Tibial nerve (tissue), 4 donors: ENCODE results near the gene ULBP3. TPM values are rescaled to one million over a fixed set of nuclear protein-coding genes. Genes with fewer than 3 reads are reported as not detected.
A peak's percentile ranks its signal among the peaks of the same experiment; 100 is the strongest.

Source experiments
- DNase-seq, 2 donors: peaks; one replicate each; pipeline ENCODE4 v3.0.0-alpha.2; 2019; ENCODE audit warnings: low spot score in 2 of 2
- H3K27ac ChIP-seq, 4 donors: fragments of 200-600 bp; sonication (generic) in 3 of 4; one replicate each; pipeline ENCODE4 v1.5.1; 2017 to 2019; ENCODE audit warnings: mild to moderate bottlenecking in 1 of 4
- H3K27me3 ChIP-seq, 2 donors: fragments of 200-600 bp; sonication (generic) in 1 of 2; one replicate each; pipeline versions ENCODE4 v1.5.1 to v1.6.0; 2017 to 2019
- H3K36me3 ChIP-seq, 3 donors: fragments of 200-600 bp; sonication (generic); one replicate each; pipeline ENCODE4 v1.5.1; 2018 to 2019
- H3K4me1 ChIP-seq, 4 donors: fragments of 200-600 bp; sonication (generic) in 3 of 4; one replicate each; pipeline ENCODE4 v1.5.1; 2017 to 2019
- H3K4me3 ChIP-seq, 4 donors: fragments of 200-600 bp; sonication (generic) in 3 of 4; one replicate each; pipeline ENCODE4 v1.5.1; 2017 to 2019; ENCODE audit warnings: mild to moderate bottlenecking in 1 of 4, moderate library complexity in 1 of 4
- H3K9me3 ChIP-seq, 4 donors: fragments of 200-600 bp; sonication (generic) in 3 of 4; one replicate each; pipeline ENCODE4 v1.5.1; 2017 to 2019
- EP300 ChIP-seq, 2 donors: sonication (generic); formaldehyde crosslinking; IDR thresholded peaks; one replicate each; pipeline ENCODE4 v1.6.1; 2017; ENCODE audit warnings: antibody characterized with exemption in 2 of 2, mild to moderate bottlenecking in 1 of 2
- POLR2A ChIP-seq, 2 donors: fragments of 450-650 bp; IDR thresholded peaks; one replicate each; pipeline ENCODE4 v1.6.1; 2017; ENCODE audit warnings: antibody characterized with exemption in 2 of 2, mild to moderate bottlenecking in 2 of 2, moderate library complexity in 2 of 2
- WGBS, 2 donors: methylation state at CpG; one replicate each; pipeline ENCODE4 v1.1.5; 2018; 5-methylcytosine and 5-hydroxymethylcytosine counted together
- total RNA-seq, 4 donors: library from RNA; depleted of rRNA; stranded (reverse); fragments of >200 nt; gene quantifications; one replicate each; pipeline ENCODE4 v1.1.0, GENCODE V29; 2016
- TF ChIP-seq, protein P1 (sequence below), 5 experiments: fragments of 200-600 bp in 3 of 5; fragments of 450-650 bp in 2 of 5; sonication (generic) in 3 of 5; IDR thresholded peaks; one replicate each; pipeline ENCODE4 v1.5.1; 2016 to 2019; ENCODE audit warnings: antibody characterized with exemption in 5 of 5, mild to moderate bottlenecking in 3 of 5, moderate library complexity in 2 of 5

ULBP3 gene
- total RNA-seq, 4 donors from 2014 or later: 3.1 to 5.4 TPM; not detected in 2

DNA sequence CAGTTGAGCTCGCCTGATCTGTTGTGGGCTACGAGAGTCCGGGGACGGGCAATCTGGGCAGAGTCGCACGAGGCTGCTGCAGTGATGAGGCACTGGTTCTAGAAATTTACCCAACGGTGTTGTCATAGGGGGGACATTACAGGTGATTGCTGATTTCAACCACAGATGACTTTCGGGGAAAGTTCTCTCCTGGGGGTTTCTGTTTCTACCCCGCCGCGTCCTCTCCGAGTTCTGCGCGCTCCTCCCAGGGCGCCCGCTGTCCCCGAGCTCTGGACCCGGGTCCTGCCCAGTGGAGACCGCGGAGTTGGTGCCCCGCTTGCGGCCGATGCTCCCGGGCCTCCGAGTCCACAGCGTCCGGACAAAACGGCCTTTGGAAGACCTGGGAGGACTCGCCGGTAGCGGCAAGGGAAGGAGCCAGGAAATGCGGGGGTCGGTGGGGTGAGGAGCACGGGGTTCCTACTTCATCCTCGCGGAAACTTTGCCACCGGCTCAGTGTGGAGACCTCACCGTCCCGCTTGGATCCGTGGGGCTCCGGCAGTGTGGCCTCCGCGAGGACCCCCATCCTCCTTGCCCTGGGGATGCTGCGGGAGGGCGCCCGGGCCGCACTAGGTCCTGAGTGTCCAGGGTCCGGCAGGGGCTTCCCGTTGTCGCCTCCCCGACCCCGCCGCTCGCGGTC, 31.3 kb downstream of the ULBP3 start:
- no peak overlapping the region for H3K27ac ChIP-seq
- peaks cover 0 to 63% of the 10 kb centered on the region in 2 donors for H3K27me3 ChIP-seq
- peaks cover 0 to 15% (median 9%) of the 10 kb centered on the region in 4 donors for H3K4me1 ChIP-seq
- DNase-seq: no peak
- no peak for TF ChIP-seq EP300 (IDR thresholded peaks at IDR 0.05)
- TF ChIP-seq, protein P1, sequence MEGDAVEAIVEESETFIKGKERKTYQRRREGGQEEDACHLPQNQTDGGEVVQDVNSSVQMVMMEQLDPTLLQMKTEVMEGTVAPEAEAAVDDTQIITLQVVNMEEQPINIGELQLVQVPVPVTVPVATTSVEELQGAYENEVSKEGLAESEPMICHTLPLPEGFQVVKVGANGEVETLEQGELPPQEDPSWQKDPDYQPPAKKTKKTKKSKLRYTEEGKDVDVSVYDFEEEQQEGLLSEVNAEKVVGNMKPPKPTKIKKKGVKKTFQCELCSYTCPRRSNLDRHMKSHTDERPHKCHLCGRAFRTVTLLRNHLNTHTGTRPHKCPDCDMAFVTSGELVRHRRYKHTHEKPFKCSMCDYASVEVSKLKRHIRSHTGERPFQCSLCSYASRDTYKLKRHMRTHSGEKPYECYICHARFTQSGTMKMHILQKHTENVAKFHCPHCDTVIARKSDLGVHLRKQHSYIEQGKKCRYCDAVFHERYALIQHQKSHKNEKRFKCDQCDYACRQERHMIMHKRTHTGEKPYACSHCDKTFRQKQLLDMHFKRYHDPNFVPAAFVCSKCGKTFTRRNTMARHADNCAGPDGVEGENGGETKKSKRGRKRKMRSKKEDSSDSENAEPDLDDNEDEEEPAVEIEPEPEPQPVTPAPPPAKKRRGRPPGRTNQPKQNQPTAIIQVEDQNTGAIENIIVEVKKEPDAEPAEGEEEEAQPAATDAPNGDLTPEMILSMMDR (IDR thresholded peaks at IDR 0.05): no peak
- no peak for TF ChIP-seq POLR2A (IDR thresholded peaks at IDR 0.05)
- 2% methylated on average over 36 to 49 of the region's 55 CpGs for WGBS, 2 donors
- H3K4me3 ChIP-seq: peak overlapping the region in 1 of 4 donors; percentile 31
- no peaks in the 10 kb centered on the region for H3K9me3 ChIP-seq
- H3K36me3 ChIP-seq: no peaks in the 10 kb centered on the region

DNA sequence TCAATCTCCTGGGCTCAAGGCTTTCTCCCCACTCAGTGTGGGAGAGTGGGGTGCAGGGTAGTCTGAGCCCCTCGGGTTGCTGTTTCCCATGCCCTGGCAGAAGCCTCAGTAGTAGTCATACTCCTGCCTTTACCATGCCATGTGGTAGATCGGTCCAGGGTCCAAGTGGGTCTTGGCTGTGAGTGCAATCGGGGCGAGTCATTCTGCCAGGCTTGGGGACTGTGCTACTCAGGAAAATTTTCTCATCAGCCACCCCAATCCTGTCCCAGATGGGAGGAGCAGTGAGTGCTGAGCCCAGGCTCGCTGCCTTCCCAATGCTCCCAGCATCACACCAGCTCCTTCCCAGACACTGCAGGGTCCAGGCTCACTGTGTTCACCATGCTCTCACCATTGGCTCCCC, 32.8 kb downstream of the ULBP3 start:
- TF ChIP-seq POLR2A (IDR thresholded peaks at IDR 0.05): no peak
- H3K27me3 ChIP-seq: peaks cover 0 to 56% of the 10 kb centered on the region in 2 donors
- no peaks in the 10 kb centered on the region for H3K36me3 ChIP-seq
- DNase-seq: no peak
- no peak overlapping the region for H3K4me3 ChIP-seq
- 73 to 85% methylated on average over 5 of the region's 5 CpGs for WGBS, 2 donors
- H3K9me3 ChIP-seq: no peaks in the 10 kb centered on the region
- peaks cover 0 to 15% (median 9%) of the 10 kb centered on the region in 4 donors for H3K4me1 ChIP-seq
- no peak overlapping the region for H3K27ac ChIP-seq

DNA sequence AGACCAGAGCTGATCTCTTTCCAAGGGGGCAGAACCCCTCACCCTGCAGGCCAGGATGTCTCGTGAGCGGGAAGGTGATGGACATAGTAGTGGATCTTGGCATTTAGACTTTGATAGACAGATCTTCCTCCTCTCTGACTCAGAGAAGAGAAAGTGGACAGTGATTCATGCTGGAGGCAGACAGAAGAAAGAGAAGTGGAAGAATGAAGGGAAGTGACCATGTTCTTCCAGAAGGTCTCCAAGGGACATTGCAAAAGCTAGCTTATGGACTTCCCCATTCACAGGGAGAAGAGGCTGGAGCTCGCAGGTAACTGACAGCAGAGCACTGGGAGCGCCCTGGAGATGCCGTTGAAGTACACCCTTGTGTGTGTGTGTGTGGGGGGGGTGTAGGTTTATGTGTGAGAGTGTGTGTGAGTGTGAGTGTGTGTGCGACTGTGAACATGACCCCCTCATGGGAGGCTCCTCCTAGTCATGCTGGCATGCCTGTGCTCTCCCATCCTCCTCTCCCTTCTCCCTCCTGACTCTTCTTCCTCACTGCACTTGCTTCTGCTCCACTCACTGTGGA, 35.6 kb downstream of the ULBP3 start:
- Histone ChIP-seq H3K27ac (no peak overlapping the region), H3K9me3 (no peaks in the 10 kb centered on the region), H3K27me3 (peaks cover 0 to 32% of the 10 kb centered on the region in 2 donors), H3K4me3 (no peak overlapping the region), H3K4me1 (peaks cover 0 to 12% (median 9%) of the 10 kb centered on the region in 4 donors), H3K36me3 (no peaks in the 10 kb centered on the region)
- DNase-seq: no peak
- TF ChIP-seq EP300 (IDR thresholded peaks at IDR 0.05) (no peak), POLR2A (IDR thresholded peaks at IDR 0.05) (no peak)
- TF ChIP-seq, protein P1 (IDR thresholded peaks at IDR 0.05): no peak
- 81 to 82% methylated on average over 6 of the region's 6 CpGs for WGBS, 2 donors

DNA sequence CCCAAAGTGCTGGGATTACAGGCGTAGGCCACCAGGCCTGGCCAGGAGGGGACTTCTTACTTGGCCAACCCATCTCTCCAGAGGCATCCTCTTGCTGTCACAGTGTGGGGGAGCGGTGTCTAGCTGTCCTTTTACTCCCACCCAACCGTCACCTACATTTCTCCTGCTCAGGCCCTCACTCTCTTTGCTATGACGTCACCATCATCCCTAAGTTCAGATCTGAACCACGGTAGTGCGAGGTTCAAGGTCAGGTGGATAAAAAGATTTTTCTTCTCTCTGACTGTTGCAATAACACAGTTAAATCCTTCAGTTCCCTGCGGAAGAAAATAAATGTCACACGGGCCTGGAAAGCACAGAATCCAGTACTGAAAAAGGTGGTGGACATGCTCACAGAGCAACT, 36.3 kb downstream of the ULBP3 start:
- no peak for DNase-seq
- no peak overlapping the region for H3K27ac ChIP-seq

DNA sequence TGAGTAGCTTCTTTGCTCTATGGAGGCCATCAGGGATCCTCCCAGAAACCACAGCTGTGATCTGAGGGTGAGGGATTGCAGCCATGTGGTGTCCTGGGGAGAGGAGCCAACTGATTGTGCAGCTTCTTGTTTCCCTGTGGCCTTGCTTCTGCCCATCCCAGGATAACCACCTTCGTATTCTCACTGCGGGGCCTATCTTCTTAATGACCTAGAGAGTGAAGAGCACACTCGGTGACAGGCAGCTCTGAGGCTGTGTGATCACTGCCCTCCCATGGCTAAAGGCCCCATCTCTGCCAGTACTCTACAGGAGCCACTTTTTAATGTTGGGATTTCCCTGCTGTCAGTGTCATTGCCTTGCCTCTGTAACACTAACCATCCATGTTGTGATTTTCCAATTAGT, 38.3 kb downstream of the ULBP3 start:
- Histone ChIP-seq H3K36me3 (no peaks in the 10 kb centered on the region), H3K9me3 (no peaks in the 10 kb centered on the region), H3K27me3 (peaks cover 0 to 30% of the 10 kb centered on the region in 2 donors), H3K4me1 (peaks cover 0 to 5% (median 4%) of the 10 kb centered on the region in 4 donors), H3K4me3 (no peak overlapping the region), H3K27ac (no peak overlapping the region)
- TF ChIP-seq EP300 (IDR thresholded peaks at IDR 0.05) (no peak), POLR2A (IDR thresholded peaks at IDR 0.05) (no peak)
- TF ChIP-seq, protein P1 (IDR thresholded peaks at IDR 0.05): no peak
- WGBS, 2 donors: 74 to 79% methylated on average over 3 of the region's 3 CpGs
- DNase-seq: no peak

More for the DNA sequence above, 36.3 kb downstream of the ULBP3 start:
- no peak overlapping the region for H3K4me3 ChIP-seq
- H3K9me3 ChIP-seq: no peaks in the 10 kb centered on the region
- TF ChIP-seq, protein P1 (IDR thresholded peaks at IDR 0.05): no peak
- TF ChIP-seq EP300 (IDR thresholded peaks at IDR 0.05): no peak
- TF ChIP-seq POLR2A (IDR thresholded peaks at IDR 0.05): no peak
- no peaks in the 10 kb centered on the region for H3K36me3 ChIP-seq
- WGBS, 2 donors: 80 to 86% methylated on average over 8 of the region's 8 CpGs
- H3K27me3 ChIP-seq: peaks cover 0 to 30% of the 10 kb centered on the region in 2 donors
- peaks cover 0 to 6% (median 3%) of the 10 kb centered on the region in 4 donors for H3K4me1 ChIP-seq
